Measurements from ENCODE around the gene RCOR3.

RCOR3 gene

GRCh38 chr1:211358685-211359084 is 99.5 kb downstream of the RCOR3 start:
- Histone ChIP-seq H3K27me3 (no peaks in the 10 kb centered on the region), H3K4me2 (no peak overlapping the region), H3K36me3 (peaks cover 20 to 82% (median 46%) of the 10 kb centered on the region in 11 experiments; a peak in 20 of 22 replicates), H3K27ac (no peak overlapping the region), H3K4me3 (no peak overlapping the region), H3K9ac (no peak overlapping the region), H3K4me1 (peaks cover 6 to 20% (median 8%) of the 10 kb centered on the region in 10 experiments), H4K20me1 (peaks cover 0 to 5% (median 0%) of the 10 kb centered on the region in 11 experiments; a peak in 1 of 22 replicates), H3K9me3 (replicated peaks in 1 of 11) (no peaks in the 10 kb centered on the region)
- TF ChIP-seq Cebpa-rat (IDR thresholded peaks at IDR 0.05): no peak

GRCh38 chr1:211359876-211360275 is 100.7 kb downstream of the RCOR3 start:
- H3K4me2 ChIP-seq: no peak overlapping the region
- peaks cover 0 to 5% (median 0%) of the 10 kb centered on the region in 11 experiments; a peak in 1 of 22 replicates for H4K20me1 ChIP-seq
- H3K36me3 ChIP-seq: peaks cover 21 to 85% (median 54%) of the 10 kb centered on the region in 11 experiments; a peak in 20 of 22 replicates
- no peak for TF ChIP-seq Cebpa-rat (IDR thresholded peaks at IDR 0.05)
- H3K4me1 ChIP-seq: peaks cover 0 to 12% (median 0%) of the 10 kb centered on the region in 10 experiments; a peak in 5 of 20 replicates
- H3K27ac ChIP-seq: no peak overlapping the region
- H3K9me3 ChIP-seq (replicated peaks in 1 of 11): no peaks in the 10 kb centered on the region
- H3K27me3 ChIP-seq: no peaks in the 10 kb centered on the region
- no peak overlapping the region for H3K4me3 ChIP-seq
- H3K9ac ChIP-seq: no peak overlapping the region

GRCh38 chr1:211361202-211361601 is 102.0 kb downstream of the RCOR3 start:
- peaks cover 0 to 12% (median 0%) of the 10 kb centered on the region in 10 experiments; a peak in 5 of 20 replicates for H3K4me1 ChIP-seq
- H3K27ac ChIP-seq: no peak overlapping the region
- H4K20me1 ChIP-seq: peaks cover 0 to 5% (median 0%) of the 10 kb centered on the region in 11 experiments; a peak in 1 of 22 replicates
- no peaks in the 10 kb centered on the region for H3K9me3 ChIP-seq (replicated peaks in 1 of 11)
- H3K36me3 ChIP-seq: peaks cover 23 to 87% (median 63%) of the 10 kb centered on the region in 11 experiments; a peak in 21 of 22 replicates
- no peak overlapping the region for H3K9ac ChIP-seq
- no peak overlapping the region for H3K4me2 ChIP-seq
- no peak for TF ChIP-seq Cebpa-rat (IDR thresholded peaks at IDR 0.05)
- H3K4me3 ChIP-seq: no peak overlapping the region
- H3K27me3 ChIP-seq: no peaks in the 10 kb centered on the region
